ENCODE data around the gene ITGB8.
A peak's percentile ranks its signal among the peaks of the same experiment; 100 is the strongest.

Gene ITGB8

DNA sequence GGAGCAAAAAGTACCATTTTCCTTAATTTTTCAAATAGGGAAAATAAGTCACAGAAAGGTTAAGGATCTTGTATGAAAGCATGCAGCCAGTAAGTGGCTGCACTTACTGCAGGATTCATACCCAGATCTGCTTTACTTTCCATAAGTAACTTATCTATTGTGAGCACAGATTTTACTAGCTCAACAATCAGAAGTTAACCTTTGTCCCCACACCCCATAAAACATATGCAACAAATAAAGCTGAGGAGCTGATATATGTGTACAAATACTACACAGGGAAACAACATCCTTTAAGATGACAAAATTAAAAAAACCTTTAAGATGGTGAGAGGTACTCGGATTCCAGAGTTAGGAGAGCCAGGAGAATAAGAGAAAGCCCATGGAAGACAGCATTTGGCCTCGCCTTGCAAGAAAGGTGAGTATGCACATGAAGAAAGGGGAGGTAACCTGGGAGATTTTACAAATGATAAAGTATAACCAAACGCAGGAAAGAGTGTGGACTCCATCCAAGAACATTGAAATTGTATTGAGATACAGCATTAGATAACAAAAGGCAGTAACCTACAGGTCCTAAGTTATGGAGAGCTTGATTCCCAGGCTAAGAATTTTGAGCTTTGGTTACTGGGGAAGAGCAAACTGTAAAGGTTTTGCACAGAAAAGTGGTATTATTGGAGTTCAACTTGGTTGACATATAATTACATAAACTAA is 87.1 kb downstream of the ITGB8 start:
- no peak for DNase-seq
- no peak for ATAC-seq

- DNase-seq (no peak), ATAC-seq (no peak)
Observed at GRCh38 chr7:20424500-20424899, 93.8 kb downstream of the ITGB8 start.

- DNase-seq (no peak), ATAC-seq (no peak)
Observed at GRCh38 chr7:20430664-20431063, 100.0 kb downstream of the ITGB8 start.

- ATAC-seq (no peak), DNase-seq (no peak)
Observed at GRCh38 chr7:20431146-20431545, 100.4 kb downstream of the ITGB8 start.

GRCh38 chr7:20432071-20432470 is 101.4 kb downstream of the ITGB8 start:
- ATAC-seq: no peak
- DNase-seq: no peak

DNA sequence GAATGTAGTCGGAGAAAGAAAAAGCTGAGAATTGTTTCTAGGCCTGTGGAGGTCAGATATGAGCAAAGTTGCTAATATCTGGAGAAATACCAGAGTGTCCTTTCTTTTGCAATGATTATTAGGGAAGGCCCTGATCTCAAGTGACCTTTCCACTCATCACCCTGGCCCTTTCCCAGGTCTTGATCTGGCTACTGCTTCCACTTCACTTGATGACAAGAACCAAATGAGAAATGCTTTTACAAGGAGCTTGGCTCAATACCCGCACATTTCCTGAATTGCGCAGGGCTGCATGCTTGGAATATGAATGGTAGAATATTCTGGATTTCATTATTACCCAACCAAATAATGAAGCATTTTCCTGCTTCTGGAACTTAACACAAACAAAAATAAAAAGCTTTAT is 104.6 kb downstream of the ITGB8 start:
- DNase-seq: no peak
- no peak for ATAC-seq

DNA sequence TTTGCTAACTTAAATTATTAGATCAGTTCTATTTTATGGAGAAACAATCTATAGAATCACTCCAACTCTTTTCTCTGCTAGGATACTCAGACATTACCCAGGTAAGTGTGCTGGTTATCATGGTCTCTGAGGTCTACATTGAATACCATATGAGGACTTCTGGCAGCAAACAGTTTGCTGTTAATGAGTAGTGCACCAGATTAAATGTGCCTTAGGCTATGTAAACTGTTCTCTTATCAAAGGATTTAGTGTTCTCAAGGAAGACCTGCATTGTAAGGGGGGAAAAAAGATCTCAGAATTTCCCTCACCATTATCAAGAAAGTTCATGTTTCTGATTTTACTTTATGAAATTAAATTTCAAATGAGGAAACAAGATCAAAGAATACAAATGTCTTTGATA is 107.5 kb downstream of the ITGB8 start:
- DNase-seq (no peak), ATAC-seq (no peak)

DNA sequence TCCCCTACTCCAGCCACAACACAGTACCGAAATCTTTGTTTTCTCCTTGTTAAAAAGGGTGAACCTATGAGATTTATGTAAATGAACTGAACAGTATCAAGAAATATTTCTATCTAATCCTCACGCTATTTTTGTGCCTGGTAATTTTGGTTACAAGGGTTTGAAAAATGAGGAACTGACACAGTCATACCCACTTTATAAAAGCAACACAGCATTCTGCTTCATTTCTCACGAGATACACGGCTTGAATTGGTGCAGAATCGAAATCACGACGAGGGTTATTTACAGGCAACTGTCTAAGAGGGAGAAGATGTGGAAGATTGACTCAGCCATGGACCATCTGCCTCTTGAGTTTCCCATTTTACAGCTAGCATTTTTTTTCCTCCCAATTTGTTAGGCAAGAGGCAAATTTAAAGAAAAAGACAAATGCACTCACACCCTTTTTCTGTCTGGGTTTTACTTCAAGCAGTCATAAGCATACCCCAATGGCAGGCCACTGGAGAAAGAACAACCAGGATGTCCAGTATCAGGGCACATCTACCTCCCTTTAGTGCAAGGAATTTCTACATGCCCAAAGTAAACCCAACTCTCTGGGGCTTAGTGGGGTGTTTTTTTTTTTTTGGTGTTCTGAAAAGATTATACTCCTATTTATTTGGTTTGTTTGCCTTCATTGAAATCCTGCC is 108.1 kb downstream of the ITGB8 start:
- ATAC-seq: no peak

DNA sequence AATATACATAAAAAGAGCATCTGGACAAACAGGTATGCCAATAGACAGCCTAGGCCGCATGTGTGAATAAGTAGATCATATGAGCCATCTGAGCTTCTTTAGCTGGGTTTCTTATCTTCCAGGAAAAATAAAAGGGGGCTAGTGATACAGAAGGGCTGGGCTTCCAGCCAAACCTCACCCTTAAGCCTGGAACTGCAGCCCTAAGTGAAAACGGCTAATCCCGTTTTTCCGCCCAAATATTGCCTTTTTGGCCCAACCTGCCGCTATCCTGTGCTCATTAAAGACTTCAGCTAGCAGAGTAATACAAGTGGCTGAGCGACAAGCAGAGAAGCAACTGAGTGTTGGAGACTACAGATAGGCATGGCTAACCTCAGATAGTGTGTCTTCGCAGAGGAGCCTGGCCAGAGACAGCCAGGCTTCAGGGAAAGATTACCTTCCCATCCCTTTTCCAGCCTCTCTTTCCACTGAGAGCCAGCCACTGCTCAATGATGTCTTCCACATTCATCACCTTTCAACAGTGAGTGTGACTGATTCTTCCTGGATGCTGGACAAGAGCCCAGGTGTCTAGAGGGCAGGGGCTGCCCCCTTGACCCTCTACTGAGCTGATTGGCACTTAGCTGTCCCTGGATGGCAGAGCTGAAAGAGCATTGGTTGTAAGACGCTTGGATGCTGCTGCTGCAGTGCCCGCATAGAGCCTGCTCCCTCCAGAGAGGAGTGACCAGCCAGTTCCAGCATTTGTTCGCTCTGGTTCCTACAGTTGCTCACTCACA is 108.9 kb downstream of the ITGB8 start:
- DNase-seq (no peak), ATAC-seq (no peak)

More for the DNA sequence above, 108.1 kb downstream of the ITGB8 start:
- no peak for DNase-seq

- ATAC-seq (no peak), DNase-seq (peak; percentile 18)
Observed at GRCh38 chr7:20440472-20441105, 109.9 kb downstream of the ITGB8 start.

GRCh38 chr7:20441346-20441745 is 110.6 kb downstream of the ITGB8 start:
- ATAC-seq (no peak), DNase-seq (no peak)

GRCh38 chr7:20441991-20442441 is 111.3 kb downstream of the ITGB8 start:
- DNase-seq: no peak
- no peak for ATAC-seq

DNA sequence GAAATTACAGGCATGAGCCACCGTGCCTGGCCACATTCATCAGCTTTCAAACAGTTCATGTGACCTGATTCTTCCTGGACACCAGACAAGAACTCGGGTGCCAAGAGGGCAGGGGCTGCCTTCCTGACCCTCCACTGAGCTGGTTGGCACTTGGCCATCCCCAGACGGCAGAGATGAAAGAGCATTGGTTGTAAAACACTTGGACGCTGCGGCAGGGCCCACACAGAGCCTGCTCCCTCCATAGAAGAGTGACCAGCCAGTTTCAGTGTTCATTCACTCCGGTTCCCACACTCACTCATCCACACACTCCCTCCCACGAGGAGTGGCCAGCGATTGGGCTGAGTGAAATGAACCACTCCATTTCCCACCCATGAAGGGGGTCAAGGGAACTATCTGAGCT is 112.3 kb downstream of the ITGB8 start:
- DNase-seq (no peak), ATAC-seq (no peak)

- no peak for ATAC-seq
- DNase-seq: no peak
Observed at GRCh38 chr7:20444030-20444800, 113.5 kb downstream of the ITGB8 start.

- DNase-seq (no peak), ATAC-seq (no peak)
Observed at GRCh38 chr7:20447021-20447650, 116.4 kb downstream of the ITGB8 start.

- no peak for DNase-seq
- no peak for ATAC-seq
Observed at GRCh38 chr7:20449176-20449575, 118.5 kb downstream of the ITGB8 start.

DNA sequence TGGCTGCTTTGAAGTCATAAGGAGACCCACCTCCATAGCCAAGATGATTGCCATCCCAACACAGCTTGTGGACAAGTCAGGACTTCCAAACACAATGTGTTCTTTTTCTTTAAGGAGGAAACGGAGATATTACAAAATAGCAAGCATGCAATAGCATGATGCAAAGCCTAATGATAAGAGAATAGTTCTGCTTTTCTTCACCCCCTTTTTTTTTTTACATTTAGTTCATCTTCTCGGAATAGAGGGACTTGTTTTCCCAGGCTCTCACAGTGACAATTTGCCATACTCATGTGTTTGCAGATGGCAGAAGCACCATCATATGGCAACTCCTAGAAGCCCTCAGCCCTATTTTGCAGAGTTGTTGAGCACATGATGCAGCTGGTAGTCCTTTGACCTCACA is 119.8 kb downstream of the ITGB8 start:
- no peak for DNase-seq
- ATAC-seq: no peak

DNA sequence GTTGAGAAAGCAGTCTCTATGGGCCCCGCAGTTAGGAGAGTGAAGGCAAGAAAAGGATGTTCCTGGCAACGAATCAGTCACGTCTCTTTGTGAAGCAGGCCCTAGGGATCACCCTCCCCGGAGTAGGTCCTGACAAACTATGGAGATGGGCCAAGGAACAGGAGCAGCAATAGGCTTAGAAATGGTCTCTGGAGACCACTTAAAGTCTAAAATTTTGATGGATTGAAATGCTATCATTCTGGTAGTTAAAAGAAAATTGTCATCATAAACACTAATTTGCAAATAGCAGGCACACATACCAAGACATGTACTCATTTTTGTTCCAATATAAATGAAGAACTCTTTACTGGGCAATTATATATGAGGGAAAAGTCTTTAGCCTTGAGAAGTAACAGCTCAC is 123.5 kb downstream of the ITGB8 start:
- no peak for ATAC-seq
- no peak for DNase-seq

DNA sequence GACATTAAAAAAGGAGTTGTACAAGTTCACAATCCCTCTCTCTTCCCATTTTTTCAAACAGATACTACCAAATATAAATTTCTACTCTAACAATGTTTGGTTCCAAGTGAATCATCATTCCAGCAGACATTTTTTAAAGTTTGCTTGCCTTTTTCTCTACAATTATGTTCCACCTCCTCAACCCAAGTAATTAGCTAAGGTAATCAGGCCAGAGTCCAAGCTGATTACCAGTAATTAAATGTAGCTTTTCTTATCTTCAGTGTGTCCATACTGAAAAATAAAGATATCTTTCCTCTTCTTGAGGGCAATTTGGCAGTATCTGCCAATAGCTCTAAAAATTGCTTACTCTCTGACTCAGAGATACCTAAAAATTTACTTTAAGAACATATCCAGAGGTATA is 126.0 kb downstream of the ITGB8 start:
- no peak for ATAC-seq
- DNase-seq: no peak

DNA sequence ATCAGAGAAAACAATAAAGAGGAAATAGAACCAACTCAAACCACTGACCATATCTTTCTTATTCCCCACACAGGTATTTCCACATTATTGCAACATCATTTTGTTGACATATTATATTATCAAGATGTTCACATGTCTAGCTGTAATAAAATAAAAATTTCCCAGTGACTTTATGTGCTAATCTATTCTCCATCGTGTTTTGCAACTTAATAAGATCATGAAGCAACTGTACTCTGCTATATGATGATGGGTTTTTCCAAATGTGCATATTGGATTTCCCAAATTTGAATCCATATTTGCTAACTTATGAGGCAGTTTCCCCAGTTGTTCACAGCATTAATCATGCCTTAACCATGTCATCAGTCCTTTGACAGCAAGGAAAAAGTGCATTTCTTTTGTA is 127.8 kb downstream of the ITGB8 start:
- ATAC-seq (no peak), DNase-seq (no peak)

DNA sequence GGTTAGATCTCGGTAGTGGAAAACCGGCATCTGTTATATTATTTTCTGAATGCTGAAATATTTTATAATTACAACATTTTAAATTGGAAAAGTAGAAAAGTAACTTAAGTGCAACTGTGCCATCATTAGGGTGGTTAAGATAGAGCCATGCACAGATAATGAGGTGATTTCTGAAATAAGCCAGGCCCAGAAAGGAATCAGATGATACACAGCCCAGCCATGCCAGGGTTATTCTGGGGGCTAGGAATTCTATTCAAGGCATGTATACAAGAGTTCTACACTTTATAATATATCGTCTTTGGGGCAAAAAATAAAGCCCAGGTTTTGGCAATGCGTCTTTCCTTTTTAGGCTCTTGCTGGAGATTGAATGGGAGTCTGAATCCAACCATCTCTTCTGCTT is 128.7 kb downstream of the ITGB8 start:
- DNase-seq: no peak
- no peak for ATAC-seq
